Measurements from ENCODE around the gene ZNRF3.
"Not testable (repeated sequence)": the region's sequence is repeated elsewhere in the genome, so short reads cannot be mapped to it uniquely, and the experiment has no call there.

Gene ZNRF3

GRCh38 chr22:28992565-28993356 lies 109.4 kb downstream of the ZNRF3 start:
- Mint-ChIP-seq H3K36me3 (no peaks in the 10 kb centered on the region), H3K27ac (no peak overlapping the region), H3K27me3 (peaks cover 46% of the 10 kb centered on the region), H3K4me3 (no peak overlapping the region), H3K4me1 (no peaks in the 10 kb centered on the region), H3K9me3 (no peaks in the 10 kb centered on the region)
- CTCF ChIA-PET, result no interaction called here
- no peak for DNase-seq

- H3K4me3 Mint-ChIP-seq, result no peak overlapping the region
- H3K27ac Mint-ChIP-seq, result no peak overlapping the region
- DNase-seq, result no peak
- CTCF ChIA-PET, result no interaction called here
- no peaks in the 10 kb centered on the region for H3K36me3 Mint-ChIP-seq
- H3K27me3 Mint-ChIP-seq, result peaks cover 42% of the 10 kb centered on the region
- no peaks in the 10 kb centered on the region for H3K9me3 Mint-ChIP-seq
- H3K4me1 Mint-ChIP-seq, result no peaks in the 10 kb centered on the region
Observed at GRCh38 chr22:28994522-28994921, 111.2 kb downstream of the ZNRF3 start.

GRCh38 chr22:28995551-28995950 lies 112.2 kb downstream of the ZNRF3 start:
- Mint-ChIP-seq H3K4me1 (no peaks in the 10 kb centered on the region), H3K4me3 (no peak overlapping the region), H3K27ac (no peak overlapping the region), H3K36me3 (no peaks in the 10 kb centered on the region), H3K9me3 (no peaks in the 10 kb centered on the region), H3K27me3 (peaks cover 44% of the 10 kb centered on the region)
- CTCF ChIA-PET, result no interaction called here
- DNase-seq, result no peak

DNA sequence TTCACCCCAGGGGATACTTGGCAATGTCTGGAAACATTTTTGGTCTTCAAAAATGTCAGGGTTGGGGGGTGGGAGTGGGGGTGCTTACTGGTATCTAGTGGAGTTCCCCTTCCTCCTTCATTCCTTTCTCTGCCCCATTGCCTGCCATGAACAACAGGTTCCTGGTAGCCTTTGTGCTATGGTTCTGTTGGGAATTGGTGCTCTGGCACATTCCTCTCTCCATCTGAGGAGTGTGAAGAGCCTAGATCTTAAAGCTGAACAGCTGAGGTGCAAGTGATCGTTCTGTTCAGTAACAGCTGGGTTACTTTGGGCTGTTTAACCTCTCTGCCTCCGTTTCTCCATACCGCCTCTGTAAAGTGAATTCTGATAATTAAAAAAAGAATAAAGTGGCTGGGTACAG lies 114.0 kb downstream of the ZNRF3 start:
- CTCF ChIA-PET, result no interaction called here
- no peaks in the 10 kb centered on the region for H3K9me3 Mint-ChIP-seq

DNA sequence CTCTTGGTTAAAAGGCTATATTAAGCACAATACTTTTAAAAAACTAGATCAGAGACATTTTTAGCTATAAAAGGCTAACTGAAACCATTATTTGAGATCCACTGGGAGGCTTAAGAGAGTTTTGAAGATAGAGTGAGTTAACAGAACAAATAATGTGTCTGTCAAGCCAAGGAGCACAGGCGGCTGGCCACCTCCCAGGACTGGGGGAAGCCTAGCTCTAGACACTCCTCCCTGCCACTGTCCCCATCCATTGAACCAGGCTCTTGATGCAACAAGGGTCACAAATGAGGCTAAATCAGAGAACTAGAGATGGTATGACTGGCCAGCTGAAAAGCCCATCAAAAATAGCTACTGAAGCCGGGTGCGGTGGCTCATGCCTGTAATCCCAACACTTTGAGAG lies 115.3 kb downstream of the ZNRF3 start:
- H3K4me3 Mint-ChIP-seq, result no peak overlapping the region
- H3K27ac Mint-ChIP-seq, result no peak overlapping the region
- peaks cover 42% of the 10 kb centered on the region for H3K27me3 Mint-ChIP-seq
- H3K36me3 Mint-ChIP-seq, result no peaks in the 10 kb centered on the region
- DNase-seq, result no peak
- H3K4me1 Mint-ChIP-seq, result no peaks in the 10 kb centered on the region
- CTCF ChIA-PET, result interaction anchor here (0.9 kb wide), 1 partner anchor 364 kb away, joined by 5 read pairs; no protein-coding TSS in a partner anchor
- H3K9me3 Mint-ChIP-seq, result no peaks in the 10 kb centered on the region

More for the DNA sequence above, 114.0 kb downstream of the ZNRF3 start:
- no peaks in the 10 kb centered on the region for H3K4me1 Mint-ChIP-seq
- peaks cover 45% of the 10 kb centered on the region for H3K27me3 Mint-ChIP-seq
- no peaks in the 10 kb centered on the region for H3K36me3 Mint-ChIP-seq
- no peak overlapping the region for H3K4me3 Mint-ChIP-seq
- DNase-seq, result no peak
- no peak overlapping the region for H3K27ac Mint-ChIP-seq

DNA sequence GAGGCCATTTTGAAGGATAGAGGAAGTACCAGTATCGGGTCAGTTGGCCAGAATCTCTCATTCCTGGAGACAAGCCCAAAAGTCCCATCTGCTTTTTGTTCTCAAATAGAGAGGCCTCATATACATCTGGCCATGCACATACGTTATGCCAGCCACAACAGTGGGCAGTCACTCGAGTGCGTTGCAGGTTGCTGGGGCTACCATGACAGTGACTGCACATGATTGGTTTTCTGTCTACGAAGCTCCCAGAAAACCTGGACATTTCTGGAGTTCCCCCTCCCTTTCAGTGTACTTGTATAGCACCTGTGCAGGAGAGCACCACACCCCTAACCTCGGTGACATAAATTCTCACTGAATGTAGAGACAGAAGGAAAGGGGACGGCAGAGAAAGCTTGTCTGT lies 116.1 kb downstream of the ZNRF3 start:
- no peak overlapping the region for H3K4me3 Mint-ChIP-seq
- H3K27me3 Mint-ChIP-seq, result peaks cover 46% of the 10 kb centered on the region
- no peaks in the 10 kb centered on the region for H3K36me3 Mint-ChIP-seq
- no peaks in the 10 kb centered on the region for H3K4me1 Mint-ChIP-seq
- CTCF ChIA-PET, result interaction anchor here (0.9 kb wide), 1 partner anchor 365 kb away, joined by 5 read pairs; no protein-coding TSS in a partner anchor
- no peak overlapping the region for H3K27ac Mint-ChIP-seq
- DNase-seq, result no peak
- H3K9me3 Mint-ChIP-seq, result no peaks in the 10 kb centered on the region

- no peaks in the 10 kb centered on the region for H3K36me3 Mint-ChIP-seq
- DNase-seq, result no peak
- H3K4me1 Mint-ChIP-seq, result peaks cover 2% of the 10 kb centered on the region
- H3K27ac Mint-ChIP-seq, result no peak overlapping the region
- H3K9me3 Mint-ChIP-seq, result no peaks in the 10 kb centered on the region
- CTCF ChIA-PET, result interaction anchor here (1.1 kb wide), 1 partner anchor 12 kb away, joined by 3 read pairs; no protein-coding TSS in a partner anchor
- H3K27me3 Mint-ChIP-seq, result peaks cover 51% of the 10 kb centered on the region
- H3K4me3 Mint-ChIP-seq, result no peak overlapping the region
Observed at GRCh38 chr22:28999919-29000556, 116.7 kb downstream of the ZNRF3 start.

DNA sequence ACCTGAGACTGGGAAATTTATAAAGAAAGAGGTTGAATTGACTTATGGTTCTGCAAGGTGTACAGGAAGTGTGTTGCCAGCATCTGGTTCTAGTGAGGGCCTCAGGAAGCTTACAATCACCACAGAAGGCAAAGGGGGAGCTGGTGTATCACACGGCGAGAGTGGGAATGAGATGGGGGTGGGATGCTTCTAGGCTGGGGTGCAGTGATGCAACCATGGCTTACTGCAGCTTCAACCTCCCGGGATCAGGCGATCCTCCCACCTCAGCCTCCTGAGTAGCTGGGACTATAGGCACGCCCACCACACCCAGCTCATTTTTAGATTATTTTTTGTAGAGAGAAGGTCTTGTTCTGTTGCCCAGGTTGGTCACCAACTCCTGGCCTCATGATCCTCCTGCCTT lies 117.3 kb downstream of the ZNRF3 start:
- Mint-ChIP-seq H3K36me3 (no peaks in the 10 kb centered on the region), H3K27me3 (peaks cover 58% of the 10 kb centered on the region), H3K4me3 (no peak overlapping the region), H3K9me3 (no peaks in the 10 kb centered on the region), H3K27ac (no peak overlapping the region), H3K4me1 (peaks cover 3% of the 10 kb centered on the region)
- no peak for DNase-seq
- CTCF ChIA-PET, result interaction anchor here (1.1 kb wide), 1 partner anchor 11 kb away, joined by 3 read pairs; no protein-coding TSS in a partner anchor

DNA sequence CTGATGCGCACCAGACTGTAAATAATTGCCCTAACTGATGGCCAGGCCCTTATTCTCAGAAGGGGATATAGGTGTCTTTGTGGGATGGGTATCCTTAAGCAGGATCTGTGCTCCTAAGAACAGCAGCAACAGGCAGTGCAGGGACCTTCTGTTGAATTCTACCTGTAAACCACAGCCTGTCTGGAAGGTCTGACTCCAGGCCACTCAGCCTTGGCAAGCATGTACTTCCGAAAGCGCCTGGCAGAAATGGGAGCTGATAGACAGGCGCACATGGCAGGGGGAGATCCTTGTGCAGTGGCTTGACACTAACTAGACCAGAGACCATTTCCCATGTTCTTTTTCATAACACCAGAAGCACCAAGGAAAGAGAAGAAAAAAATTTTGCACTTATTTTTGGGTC lies 119.2 kb downstream of the ZNRF3 start:
- H3K4me1 Mint-ChIP-seq, result peaks cover 3% of the 10 kb centered on the region
- H3K4me3 Mint-ChIP-seq, result no peak overlapping the region
- no peak overlapping the region for H3K27ac Mint-ChIP-seq
- no peak for DNase-seq
- no peaks in the 10 kb centered on the region for H3K9me3 Mint-ChIP-seq
- CTCF ChIA-PET, result no interaction called here
- H3K27me3 Mint-ChIP-seq, result peaks cover 59% of the 10 kb centered on the region
- H3K36me3 Mint-ChIP-seq, result no peaks in the 10 kb centered on the region

DNA sequence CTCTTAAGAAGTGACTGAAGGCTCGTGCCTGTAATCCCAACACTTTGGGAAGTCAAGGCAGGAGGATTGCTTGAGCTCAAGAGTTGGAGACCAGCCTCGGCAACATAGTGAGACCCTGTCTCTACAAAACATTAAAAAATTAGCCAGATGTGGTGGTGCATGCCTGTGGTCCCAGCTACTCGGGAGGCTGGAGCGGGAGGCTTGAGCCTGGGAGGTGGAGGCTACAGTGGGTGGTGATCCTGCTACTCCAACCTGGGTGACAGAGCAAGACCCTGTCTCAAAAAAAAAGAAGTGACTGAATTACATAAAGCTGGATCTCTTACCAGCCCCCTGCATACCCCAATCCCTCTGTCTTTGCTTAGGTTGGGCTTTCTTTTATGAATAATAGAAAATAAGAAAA lies 120.2 kb downstream of the ZNRF3 start:
- H3K4me1 Mint-ChIP-seq, result peaks cover 3% of the 10 kb centered on the region
- no peak overlapping the region for H3K27ac Mint-ChIP-seq
- CTCF ChIA-PET, result no interaction called here
- no peak overlapping the region for H3K4me3 Mint-ChIP-seq
- peaks cover 59% of the 10 kb centered on the region for H3K27me3 Mint-ChIP-seq
- no peak for DNase-seq
- H3K9me3 Mint-ChIP-seq, result no peaks in the 10 kb centered on the region
- no peaks in the 10 kb centered on the region for H3K36me3 Mint-ChIP-seq

GRCh38 chr22:29003975-29004646 lies 120.7 kb downstream of the ZNRF3 start:
- Mint-ChIP-seq H3K27me3 (peaks cover 62% of the 10 kb centered on the region), H3K9me3 (no peaks in the 10 kb centered on the region), H3K27ac (no peak overlapping the region), H3K36me3 (no peaks in the 10 kb centered on the region), H3K4me3 (no peak overlapping the region), H3K4me1 (peaks cover 3% of the 10 kb centered on the region)
- CTCF ChIA-PET, result no interaction called here
- DNase-seq, result no peak

DNA sequence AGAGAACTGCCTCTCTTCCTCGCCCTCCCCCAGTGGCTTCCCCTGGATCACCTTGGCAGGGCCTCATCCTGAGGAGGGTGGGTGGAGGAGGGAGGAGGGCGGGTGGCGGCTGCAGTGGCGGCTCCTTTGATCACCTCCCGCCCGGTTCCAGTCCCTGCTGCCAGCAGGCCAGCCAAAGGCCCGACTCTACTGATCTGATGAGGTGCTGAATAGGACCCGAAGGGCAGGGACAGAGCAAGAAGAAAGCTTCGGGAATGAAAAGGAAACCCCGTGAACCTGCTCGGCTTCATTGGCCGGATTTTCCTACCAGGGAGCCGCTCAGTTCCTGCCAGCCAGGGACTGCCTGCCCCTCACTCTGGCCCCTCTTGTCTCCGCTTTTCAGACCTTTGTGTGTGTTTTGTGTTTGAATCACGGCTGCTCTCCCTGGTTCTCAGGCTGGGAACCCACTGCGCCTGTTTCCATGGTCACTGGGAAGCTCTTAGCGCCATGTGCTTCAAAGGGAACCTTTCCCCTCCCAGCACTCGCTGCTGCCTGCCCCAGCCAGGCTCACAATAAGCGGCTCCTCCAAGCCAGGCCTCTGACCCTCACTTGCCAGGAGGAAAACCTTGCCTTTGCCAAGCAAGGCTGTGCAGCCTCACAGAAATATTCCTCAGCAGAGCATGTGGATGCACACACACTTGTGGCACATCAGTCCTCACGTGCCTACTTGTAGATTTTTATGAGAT lies 121.4 kb downstream of the ZNRF3 start:
- H3K36me3 Mint-ChIP-seq, result no peaks in the 10 kb centered on the region
- peaks cover 3% of the 10 kb centered on the region for H3K4me1 Mint-ChIP-seq
- no peak overlapping the region for H3K27ac Mint-ChIP-seq
- no peaks in the 10 kb centered on the region for H3K9me3 Mint-ChIP-seq
- no peak for DNase-seq
- no peak overlapping the region for H3K4me3 Mint-ChIP-seq
- CTCF ChIA-PET, result no interaction called here
- peaks cover 56% of the 10 kb centered on the region for H3K27me3 Mint-ChIP-seq

GRCh38 chr22:29005754-29006153 lies 122.4 kb downstream of the ZNRF3 start:
- DNase-seq, CTCF ChIA-PET, H3K27ac Mint-ChIP-seq, H3K4me1 Mint-ChIP-seq, H3K4me3 Mint-ChIP-seq, H3K36me3 Mint-ChIP-seq, H3K9me3 Mint-ChIP-seq: not testable (repeated sequence)
- peaks cover 53% of the 10 kb centered on the region for H3K27me3 Mint-ChIP-seq

DNA sequence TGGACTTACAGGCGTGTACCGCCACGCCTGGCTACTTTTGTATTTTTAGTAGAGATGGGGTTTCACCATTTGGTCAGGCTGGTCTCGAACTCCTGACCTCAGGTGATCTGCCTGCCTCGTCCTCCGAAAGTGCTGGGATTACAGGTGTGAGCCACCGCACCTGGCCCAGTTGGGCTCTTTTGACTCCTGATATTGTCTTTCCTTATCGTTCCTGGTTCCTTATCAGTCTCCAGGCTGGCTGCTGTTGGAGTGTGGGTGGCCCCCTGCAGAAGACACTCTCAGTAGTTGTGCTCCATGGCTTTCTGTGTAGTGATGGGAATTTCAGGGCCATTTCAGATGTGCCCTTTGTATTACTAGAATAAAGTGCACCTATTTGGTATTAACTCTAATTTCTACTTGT lies 123.0 kb downstream of the ZNRF3 start:
- H3K4me3 Mint-ChIP-seq, result no peak overlapping the region
- peaks cover 3% of the 10 kb centered on the region for H3K4me1 Mint-ChIP-seq
- no peaks in the 10 kb centered on the region for H3K9me3 Mint-ChIP-seq
- H3K36me3 Mint-ChIP-seq, result no peaks in the 10 kb centered on the region
- H3K27ac Mint-ChIP-seq, result no peak overlapping the region
- H3K27me3 Mint-ChIP-seq, result peaks cover 56% of the 10 kb centered on the region
- CTCF ChIA-PET, result no interaction called here
- DNase-seq, result no peak

Measured in activated naive CD4-positive, alpha-beta T cell treated with anti-CD3 and anti-CD28 coated beads, Interleukin-2, amount 10 ng/mL, durations not matched to agents 7 days and 5 days (primary cell).